HG02763 (cell line): ENCODE data around the gene CFAP157.

Experiments
- ATAC-seq: cut with Tn5 transposase; IDR thresholded peaks from one replicate; pipeline ENCODE4 v1.9.1; 2021; ENCODE audit warnings: mild to moderate bottlenecking, moderate library complexity; ENCODE audit not compliant: unreplicated experiment

CFAP157 gene

GRCh38 chr9:127758843-127759242, 52.1 kb downstream of the CFAP157 start:
- ATAC-seq: no peak

- no peak for ATAC-seq
Measured at GRCh38 chr9:127761061-127761460, 54.3 kb downstream of the CFAP157 start.

- ATAC-seq: no peak
Measured at GRCh38 chr9:127761491-127761956, 54.7 kb downstream of the CFAP157 start.

GRCh38 chr9:127762111-127762676, 55.4 kb downstream of the CFAP157 start:
- ATAC-seq: no peak

GRCh38 chr9:127763918-127764384, 57.2 kb downstream of the CFAP157 start:
- ATAC-seq: no peak

- no peak for ATAC-seq
Measured at GRCh38 chr9:127765418-127765817, 58.6 kb downstream of the CFAP157 start.
